Measurements from ENCODE around the gene ATG7. TPM values are rescaled to one million over a fixed set of nuclear protein-coding genes. Genes with fewer than 3 reads are reported as not detected.
"Not testable (repeated sequence)": the region's sequence is repeated elsewhere in the genome, so short reads cannot be mapped to it uniquely, and the experiment has no call there.

The ATG7 gene
- total RNA-seq, 1 experiment from 2014 or later, result 59.1 TPM

DNA sequence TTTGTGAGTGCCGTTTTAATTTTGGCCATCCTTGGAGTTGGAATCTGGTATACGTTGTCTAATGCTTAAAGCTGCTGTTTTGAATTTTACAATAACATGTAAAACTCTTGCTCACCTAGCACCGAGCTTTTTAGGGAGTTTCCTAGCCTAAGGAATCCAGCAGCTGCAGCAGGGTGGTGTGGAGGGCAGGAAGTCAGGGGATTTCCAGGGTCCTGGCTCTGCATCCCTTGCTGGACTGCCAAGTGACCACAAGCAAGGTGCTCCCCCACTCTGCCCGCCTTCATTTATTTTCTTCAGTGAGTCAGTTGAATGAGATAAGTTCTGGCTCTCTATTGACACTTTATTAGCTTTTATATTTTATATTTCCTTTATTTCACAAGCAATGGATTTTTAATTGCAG is 113.7 kb downstream of the ATG7 start:
- DNase-seq (ENCODE audit: low spot score), result no peak

DNA sequence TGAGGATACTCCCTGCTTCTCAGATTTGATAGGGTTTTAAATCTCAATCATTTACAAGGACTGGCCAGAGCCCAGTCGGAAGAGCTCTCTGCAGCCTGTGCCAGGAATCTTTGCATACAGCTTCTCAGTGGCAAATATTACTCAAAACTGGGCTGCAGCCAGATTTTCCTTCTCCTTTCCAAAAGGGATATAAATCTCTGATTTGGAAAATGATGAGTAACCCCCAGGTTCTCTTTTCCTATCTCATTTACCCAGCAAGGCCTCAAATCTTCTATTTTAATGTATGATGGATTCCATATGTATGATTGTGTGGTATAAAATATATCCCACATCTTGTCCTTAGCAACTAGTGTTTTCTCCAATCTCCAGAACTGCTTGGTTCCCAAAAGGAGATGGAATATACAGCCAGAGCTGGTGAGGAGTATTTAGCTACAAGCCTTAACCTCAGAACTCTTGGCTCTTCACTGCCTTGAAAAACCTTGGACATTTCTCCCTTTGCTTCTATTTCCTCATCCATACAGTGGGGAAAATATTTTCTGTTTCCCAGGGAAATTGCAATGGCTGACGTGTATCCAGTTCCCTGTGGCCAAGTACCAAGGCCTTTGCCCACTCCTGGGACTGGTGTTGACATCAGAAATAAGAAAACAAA is 114.4 kb downstream of the ATG7 start:
- no peak for DNase-seq (ENCODE audit: low spot score)

DNA sequence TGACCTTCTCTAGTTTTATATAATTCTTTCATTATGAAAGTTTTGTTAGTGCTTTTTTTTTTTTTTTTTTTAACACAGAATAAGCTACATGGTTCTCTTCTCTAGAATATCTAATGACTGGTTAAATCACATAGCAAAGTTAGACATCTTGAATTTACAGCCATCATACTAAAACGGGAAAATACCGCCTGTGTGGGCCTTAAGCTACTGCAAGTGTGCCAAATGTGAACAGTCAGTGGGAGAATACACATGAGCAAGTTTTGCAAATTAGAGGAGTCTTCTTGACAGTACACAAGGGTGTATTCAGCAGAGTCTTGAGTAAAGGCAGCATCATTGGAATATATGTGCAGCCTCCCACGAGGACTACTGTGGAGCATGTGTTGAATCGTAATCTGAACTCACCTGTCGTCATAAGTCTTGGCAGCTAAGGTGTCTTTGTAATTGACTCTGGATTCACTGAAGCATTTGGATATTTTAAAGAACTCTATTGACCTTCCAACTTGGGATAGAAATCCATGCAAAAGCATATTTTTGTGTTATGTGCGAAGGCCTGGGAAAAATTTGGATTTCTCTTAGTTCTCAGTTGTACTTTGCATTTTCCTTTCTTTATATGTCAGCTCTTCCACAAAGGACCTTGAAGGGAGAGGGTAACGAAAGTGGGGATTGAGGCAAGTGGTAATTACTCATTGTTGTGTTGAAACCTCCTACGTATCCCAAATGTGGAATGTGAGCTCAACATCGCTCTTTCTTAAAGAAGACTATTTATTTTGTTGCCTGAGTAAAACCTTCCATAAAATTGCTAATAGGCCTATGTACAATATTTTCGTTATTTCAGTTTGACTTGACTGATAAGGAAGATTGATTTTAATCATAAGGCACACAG is 117.4 kb downstream of the ATG7 start:
- no peak for DNase-seq (ENCODE audit: low spot score)

DNA sequence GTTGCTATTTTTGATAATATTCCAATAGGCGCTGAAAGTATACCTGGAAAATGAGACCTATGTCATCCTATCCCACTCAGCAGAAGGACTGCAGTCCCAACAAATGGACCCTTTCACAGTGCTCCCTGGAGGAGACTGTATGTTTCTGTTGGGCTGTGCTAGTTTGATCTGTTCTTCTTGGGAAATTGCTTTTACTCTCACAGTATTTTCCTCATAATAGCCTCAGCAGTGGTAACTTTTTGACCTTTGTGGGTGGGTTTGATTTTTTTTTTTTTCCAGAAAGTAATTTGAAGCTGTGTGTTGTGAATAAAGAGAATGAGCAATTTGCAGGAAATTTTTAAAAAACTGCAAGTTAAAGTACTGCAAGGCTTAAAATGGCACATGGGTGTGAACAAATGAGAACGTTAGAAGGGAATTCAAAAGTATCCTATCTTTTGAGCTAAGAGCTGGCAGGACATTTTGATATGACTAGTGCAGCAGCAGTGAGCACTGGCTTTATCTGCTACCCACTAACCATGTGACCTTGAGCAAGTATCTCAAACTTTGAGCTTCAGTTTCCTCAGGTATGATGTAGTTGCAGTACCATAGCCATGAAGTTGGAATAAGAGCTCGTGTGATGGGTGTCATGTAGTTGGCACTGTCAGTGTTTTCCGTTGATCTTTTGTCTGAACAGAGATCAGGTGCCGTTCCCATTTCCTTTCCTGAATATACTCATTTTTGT is 118.4 kb downstream of the ATG7 start:
- no peak for DNase-seq (ENCODE audit: low spot score)

DNA sequence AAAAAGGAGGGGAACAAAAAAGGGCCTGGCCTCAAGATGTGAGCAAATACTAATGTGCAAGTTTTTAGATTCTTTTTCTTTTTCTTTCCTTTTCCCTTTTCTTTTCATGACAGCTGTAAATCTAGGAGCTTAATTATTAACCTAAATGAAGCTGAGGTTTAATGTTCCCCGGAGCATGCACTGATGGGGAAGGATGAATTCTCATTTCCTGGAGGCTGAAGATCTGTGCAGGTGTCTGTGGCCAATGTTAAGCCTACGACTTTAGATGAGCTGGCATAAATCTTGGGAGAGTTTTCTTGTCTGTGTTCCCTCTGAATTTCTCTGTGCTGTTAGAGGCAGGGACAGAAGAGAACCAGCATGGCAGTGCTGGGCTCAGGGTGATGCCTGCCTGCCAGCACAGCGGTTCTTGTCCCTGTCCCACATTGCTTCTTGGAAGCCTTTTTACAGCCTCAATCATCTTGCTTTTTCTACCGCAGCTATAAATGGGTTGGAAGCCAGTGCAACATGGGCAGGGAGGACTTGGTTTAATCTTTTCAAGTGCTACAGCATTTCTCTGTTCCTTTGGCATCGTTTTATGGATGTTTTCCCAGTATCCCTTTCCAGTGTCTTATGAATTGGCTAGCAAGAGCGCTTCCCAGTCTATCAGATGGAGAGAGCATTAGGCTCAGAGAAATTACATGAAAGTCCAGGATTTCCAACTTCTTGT is 119.1 kb downstream of the ATG7 start:
- no peak for DNase-seq (ENCODE audit: low spot score)

DNA sequence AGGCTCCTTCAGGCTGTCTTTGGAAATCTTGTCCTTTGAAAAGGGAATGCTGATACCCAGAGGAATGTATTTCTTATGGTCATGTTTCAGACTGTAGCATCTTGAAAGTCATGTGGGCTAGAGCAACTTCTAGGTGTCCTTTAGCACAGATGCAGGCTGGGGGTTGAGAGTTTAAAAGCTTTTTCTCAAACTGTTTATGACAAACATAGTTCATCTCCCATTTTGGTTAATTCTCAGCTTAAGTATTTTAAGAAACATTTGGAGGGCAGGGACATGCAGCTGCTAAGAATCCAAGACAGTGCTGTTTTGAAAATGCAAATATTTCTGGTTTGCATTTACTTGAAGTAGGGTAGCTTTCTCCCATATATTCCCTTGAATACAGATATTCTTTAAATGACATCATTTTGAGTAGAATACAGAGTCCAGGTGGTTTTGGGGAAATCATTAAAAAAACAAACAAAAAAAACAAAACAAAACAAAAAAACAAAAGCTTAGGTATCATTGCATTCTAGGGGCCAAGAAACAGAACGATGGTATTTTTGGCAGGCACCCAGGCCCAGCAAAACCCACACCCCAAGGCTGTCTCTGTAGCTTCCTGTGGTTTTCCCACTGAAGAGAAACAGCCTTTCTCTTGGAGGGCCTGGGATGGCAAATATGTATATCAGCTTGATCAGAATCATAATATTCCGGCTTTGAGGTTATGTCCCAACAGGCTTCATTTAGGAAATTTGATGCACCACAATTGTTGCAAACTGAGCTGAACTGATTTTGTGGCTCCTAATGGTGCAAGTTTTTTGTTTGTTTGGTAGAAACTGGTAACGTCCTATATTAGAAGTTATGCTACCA is 120.0 kb downstream of the ATG7 start:
- peak; percentile 72 for DNase-seq (ENCODE audit: low spot score)

DNA sequence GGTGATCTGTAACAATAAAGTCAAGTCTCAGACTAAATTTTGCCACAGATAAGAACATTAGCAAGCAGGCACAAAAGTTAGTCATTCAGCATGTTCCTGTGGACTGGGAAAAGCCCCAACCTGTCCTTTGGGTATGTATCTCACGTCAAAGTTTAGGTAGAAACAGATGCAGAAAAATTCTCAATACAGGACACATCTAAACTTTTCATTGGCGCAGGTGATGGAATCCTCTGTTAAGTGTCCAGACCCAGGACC is 120.6 kb downstream of the ATG7 start:
- no peak for DNase-seq (ENCODE audit: low spot score)

DNA sequence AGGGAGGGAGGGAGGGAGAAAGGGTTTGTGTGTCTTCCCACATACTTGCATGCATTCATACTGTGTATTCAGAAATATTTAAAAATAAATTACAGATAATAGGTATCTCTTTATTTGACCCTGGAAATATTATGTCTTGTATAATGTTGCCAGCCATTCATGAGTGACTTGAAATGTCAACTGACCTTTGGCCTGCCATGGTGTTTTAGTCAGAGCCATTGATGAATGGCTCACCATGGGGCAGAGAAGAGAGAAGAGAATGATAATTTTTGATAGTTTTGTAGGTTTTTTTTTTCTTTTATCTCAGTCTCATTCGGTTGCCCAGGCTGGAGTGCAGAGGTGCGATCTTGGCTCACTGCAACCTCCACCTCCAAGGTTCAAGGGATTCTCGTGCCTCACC is 121.2 kb downstream of the ATG7 start:
- DNase-seq (ENCODE audit: low spot score), result no peak

DNA sequence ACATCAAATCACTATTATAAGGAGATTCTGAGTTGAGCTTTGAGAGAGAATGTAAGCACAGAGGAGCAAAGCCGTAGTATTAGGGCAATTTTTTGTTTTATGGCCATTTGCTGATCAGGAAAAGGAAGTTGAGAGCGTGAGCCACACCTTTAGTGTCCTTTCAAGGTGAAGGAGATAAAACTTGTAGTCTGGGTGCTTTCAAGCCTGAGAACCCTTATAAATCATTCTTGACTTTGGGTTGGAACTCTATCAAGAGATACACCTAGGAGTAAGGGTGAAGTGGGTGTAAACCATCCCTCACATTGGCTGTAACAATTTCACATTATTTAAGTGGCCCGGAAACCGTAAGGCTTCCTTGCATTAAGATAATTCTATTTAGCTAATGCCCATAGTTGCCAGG is 122.2 kb downstream of the ATG7 start:
- DNase-seq (ENCODE audit: low spot score), result no peak

DNA sequence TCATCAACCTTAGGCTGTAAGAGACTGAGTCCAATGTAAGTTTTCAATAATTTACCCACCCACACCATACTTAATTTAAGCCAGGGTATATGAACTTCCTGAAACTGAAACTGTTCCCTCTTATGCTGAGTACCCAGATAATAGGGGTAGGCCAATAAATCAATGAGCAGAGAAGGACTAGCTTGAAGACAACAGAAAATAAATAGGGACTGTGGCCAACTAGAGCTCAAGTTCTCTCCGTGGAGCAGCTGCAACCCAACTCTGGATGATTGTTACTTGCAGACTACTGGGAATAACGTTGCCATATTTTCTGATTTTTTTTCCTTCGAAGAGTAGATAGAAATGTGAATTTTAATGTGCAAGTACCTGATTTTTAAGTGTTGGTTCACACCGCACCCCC is 128.0 kb downstream of the ATG7 start:
- no peak for DNase-seq (ENCODE audit: low spot score)

DNA sequence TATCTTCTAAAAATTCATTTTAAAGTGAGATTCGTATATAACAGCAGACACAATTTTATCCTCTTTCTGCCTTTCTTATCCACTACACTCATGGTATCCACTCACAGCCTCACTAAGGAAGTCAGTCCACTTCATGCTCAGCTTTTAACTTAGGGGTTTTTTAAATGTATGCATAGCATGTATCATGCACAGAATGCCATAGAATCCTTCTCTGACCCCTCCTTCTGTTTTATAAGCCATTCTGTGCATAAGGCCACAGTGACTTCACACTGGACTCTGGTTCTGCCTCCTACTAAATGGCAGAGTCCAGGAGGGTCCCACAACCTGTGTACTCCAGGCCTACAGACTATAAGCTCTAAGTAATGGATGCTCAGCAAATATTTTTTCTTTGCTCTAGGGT is 129.2 kb downstream of the ATG7 start:
- no peak for DNase-seq (ENCODE audit: low spot score)

DNA sequence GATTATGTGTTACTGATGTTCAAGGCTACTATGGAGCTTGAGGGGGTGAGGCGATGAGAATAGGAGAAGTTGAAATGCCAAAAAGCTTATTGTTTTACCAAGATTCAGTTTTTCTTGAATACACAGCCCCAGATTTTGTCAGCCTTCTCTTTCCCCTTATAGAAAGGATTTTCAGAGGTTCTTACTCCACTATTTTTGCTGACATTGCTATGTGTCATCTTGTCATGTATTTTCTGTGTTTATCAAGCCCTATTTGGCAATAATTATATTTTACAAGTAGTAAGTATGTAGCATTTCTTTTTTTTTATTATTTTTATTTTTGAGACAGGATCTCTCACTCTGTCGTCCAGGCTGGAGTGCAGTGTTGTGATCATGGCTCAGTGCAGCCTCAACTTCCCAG is 133.1 kb downstream of the ATG7 start:
- DNase-seq (ENCODE audit: low spot score), result no peak

DNA sequence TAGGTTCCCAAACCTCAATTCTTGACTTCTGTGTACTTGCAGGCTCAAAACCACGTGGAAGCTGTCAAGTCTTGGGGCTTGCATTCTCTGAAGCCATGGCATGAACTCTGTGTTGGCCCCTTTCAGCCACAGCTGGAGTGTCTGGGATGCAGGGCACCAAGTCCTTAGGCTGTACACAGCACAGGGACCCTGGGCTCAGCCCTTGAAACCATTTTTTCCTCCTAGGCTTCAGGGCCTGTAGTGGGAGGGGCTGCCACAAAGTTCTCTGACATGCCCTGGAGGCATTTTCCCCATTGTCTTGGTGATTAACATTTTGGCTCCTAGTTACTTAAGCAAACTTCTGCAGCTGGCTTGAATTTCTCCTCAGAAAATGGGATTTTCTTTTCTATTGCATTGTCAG is 135.4 kb downstream of the ATG7 start:
- no peak for DNase-seq (ENCODE audit: low spot score)

DNA sequence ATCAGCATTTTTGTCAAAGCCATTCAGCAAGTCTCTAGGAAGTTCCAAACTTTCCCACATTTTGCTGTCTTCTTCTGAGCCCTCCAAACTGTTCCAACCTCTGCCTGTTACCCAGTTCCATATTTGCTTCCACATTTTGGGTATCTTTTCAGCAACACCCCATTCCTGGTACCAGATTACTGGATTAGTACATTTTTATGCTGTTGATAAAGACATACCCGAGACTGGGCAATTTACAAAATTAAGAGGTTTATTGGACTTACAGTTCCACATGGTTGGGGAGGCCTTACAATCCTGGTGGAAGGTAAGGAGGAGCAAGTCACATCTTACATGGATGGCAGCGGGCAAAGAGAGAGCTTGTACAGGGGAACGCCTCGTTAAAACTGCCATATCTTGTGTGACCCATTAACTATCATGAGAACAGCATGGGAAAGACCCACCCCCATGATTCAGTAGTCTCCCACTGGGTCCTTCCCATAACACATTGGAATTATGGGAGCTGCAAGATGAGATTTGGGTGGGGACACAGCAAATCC is 136.2 kb downstream of the ATG7 start:
- DNase-seq (ENCODE audit: low spot score), result not testable (repeated sequence)

DNA sequence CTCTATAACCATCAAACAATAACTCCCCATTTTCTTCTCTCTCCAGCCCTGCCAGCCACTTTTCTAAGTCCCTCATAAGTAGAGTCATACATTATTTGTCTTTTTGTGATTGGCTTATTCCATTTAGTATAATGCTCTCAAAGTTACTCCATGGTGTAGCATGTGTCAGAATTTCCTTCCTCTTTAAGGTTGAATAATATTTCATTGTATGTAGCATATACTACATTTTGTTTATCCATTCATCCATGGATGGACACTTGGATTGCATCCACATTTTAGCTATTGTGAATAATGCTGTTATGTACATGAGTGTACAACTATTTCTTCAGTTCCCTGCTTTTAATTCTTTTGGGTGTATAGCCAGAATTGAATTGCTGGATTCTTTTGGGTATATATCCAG is 138.4 kb downstream of the ATG7 start:
- no peak for DNase-seq (ENCODE audit: low spot score)

DNA sequence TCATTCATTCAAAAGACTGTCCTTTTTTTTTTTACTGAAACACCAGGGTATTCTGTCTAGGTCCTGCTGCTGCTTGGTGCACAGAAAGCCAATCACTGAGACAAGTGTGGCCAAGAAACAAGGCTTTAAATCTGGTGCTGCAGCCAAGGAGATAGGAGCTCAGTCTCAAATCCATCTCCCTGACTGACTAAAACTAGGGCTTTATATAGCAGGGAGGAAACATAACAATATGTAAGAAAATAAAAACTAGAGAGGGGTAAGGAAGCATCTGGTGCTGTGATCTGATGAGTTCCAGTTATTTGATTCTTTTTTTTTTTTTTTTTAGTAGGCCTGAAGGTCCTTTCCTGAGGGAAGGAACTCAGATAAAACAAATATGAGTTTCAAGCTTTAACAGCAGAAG is 139.8 kb downstream of the ATG7 start:
- DNase-seq (ENCODE audit: low spot score), result no peak

DNA sequence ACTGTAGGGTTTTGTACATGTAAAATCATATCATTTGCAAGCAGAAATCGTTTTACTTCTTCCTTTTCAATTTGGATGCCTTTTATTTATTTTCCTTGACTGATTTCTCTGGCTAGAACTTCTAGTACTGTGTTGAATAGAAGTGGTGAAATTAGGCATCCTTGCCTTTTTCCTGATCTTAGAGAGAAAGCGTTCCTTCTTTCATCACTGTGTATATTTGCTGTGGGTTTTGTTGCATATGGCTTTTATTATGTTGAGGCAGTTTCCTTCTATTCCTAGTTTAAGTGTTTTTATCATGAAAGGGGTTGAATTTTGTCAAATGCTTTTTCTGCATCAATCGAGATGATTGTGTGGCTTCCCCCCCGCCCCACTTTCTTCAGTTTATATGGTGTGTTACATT is 140.9 kb downstream of the ATG7 start:
- DNase-seq (ENCODE audit: low spot score), result no peak

DNA sequence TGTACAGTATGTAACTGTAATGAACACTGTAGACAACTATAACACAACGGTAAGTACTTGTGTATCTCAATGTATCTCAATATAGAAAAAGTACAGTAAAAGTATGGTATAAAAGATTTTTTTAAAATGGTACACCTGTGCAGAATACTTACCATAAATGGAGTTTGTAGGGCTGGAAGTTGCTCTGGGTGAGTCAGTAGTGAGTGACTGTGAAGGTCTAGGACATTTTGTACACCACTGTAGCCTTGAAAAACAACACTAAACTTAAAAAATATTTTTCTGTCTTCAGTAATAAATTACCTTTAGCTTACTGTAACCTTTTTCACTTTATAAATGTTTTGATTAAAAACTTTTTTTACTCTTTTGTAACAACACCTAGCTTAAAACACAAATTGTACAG is 142.9 kb downstream of the ATG7 start:
- DNase-seq (ENCODE audit: low spot score), result no peak

DNA sequence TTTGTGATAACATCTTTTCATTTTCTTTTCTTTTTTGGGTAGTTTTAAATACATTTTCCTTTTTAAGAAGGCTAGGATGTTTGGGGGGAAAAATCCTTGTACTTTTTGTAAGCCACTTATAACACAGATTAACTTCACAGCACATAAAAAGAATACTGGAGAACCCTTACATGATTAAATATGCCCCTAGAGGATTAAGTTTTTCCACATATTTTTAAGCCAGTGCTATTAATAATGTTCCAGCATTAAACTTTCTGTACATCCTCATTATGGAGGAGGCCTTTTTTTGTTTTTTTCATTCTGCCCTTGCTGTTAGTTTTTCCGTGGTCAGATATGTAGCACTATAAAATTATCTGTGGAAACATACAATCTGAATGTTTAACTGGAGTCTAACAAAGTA is 147.9 kb downstream of the ATG7 start:
- DNase-seq (ENCODE audit: low spot score), result no peak

DNA sequence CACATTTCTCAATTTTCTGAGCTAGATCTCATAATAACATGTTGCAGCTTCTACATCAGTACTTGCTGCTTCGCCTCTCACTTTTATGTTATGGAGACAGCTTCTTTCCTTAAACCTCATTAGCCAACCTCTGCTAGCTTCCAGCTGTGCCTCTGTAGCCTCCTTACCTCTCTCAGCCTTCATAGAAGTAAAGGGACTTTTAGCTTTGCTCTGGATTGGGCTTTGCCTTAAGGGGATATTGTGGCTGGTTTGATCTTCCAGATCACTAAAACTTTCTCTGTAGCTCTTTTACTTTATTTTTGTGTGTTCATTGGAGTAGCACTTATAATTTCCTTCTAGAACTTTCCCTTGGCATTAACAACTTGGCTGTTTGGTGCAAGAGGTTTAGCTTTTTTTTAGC is 150.1 kb downstream of the ATG7 start:
- no peak for DNase-seq (ENCODE audit: low spot score)

DNA sequence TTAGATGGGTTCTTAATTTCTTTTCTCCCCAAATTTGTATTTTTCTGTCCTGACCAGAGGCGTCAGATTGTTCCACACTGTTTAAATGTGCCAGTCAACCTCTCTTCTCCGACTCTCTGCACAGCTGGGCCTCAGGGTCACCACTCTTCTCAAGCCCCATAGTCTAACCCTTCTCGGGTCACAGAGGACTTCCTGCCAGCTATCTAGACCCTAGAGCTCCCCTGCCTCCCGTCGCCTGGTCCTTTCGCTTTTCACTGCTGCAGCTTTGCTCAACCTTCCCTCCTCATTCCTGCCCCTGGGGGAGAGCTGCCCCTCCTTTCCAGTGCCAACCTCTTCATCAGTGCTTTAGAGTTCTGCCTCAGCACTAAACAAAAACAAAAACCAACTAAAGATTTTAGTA is 151.7 kb downstream of the ATG7 start:
- no peak for DNase-seq (ENCODE audit: low spot score)

Measured in H4 (cell line).